Testis (tissue), 2 donors: ENCODE data around the gene ZNRF2.

Experiments used
- CTCF ChIP-seq, 3 experiments: fragments of 450-650 bp in 2 of 3; fragments of 200-600 bp in 1 of 3; sonication (generic) in 1 of 3; IDR thresholded peaks; one replicate each; pipeline ENCODE4 v1.5.1; 2016 to 2019; ENCODE audit warnings: antibody characterized with exemption in 3 of 3, mild to moderate bottlenecking in 2 of 3, moderate library complexity in 1 of 3
- POLR2A ChIP-seq: fragments of 450-650 bp; IDR thresholded peaks from one replicate; pipeline ENCODE4 v1.6.1; 2017; ENCODE audit warnings: antibody characterized with exemption, mild to moderate bottlenecking, moderate library complexity

DNA sequence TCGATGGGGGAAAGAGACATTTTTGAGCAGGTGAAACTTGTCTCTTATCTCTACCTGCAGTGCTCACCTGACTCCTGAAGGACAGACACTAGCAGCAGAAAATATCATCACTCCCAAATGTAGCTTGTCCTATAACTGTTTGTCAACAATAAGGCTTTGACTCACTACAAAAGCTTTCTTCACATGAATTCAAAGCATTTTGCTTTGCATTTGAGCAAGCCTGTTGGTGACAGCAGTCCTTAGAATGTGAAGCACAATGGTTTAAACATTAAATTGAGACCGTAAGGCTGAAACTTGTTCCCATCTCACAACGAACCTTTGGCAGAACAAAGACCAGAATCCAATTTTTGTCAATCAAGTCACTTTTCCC lies 30.6 kb upstream of the ZNRF2 start:
- TF ChIP-seq CTCF (IDR thresholded peaks at IDR 0.05) (no peak), POLR2A (no peak)
